Body of pancreas (tissue), 4 donors: ENCODE results near the gene ERCC4. TPM values are rescaled to one million over a fixed set of nuclear protein-coding genes. Genes with fewer than 3 reads are reported as not detected.

Experiments used
- ATAC-seq: fragments of 150-250 bp; one replicate; pipeline ENCODE4 v1.9.1; 2016
- DNase-seq, 4 donors: peaks; one replicate each; pipeline ENCODE4 v3.0.0-alpha.2; 2019
- H3K27ac ChIP-seq, 4 donors: fragments of 200-600 bp; sonication (generic); 1 replicate in 3 of 4; 2 replicates in 1 of 4; pipeline versions ENCODE4 v1.5.1 to v1.6.1; 2016 to 2019; ENCODE audit warnings: mild to moderate bottlenecking in 1 of 4, mixed read lengths in 1 of 4, moderate library complexity in 1 of 4
- H3K27me3 ChIP-seq, 2 donors: fragments of 200-600 bp; sonication (generic); one replicate each; pipeline ENCODE4 v1.6.0; 2016; ENCODE audit warnings: mild to moderate bottlenecking in 1 of 2
- H3K36me3 ChIP-seq, 2 donors: fragments of 200-600 bp; sonication (generic); replicated peaks in 1 of 2; 2 replicates each; pipeline ENCODE4 v1.5.1; 2016; ENCODE audit warnings: low read depth in 2 of 2; ENCODE audit not compliant: insufficient read depth in 1 of 2
- H3K4me1 ChIP-seq: fragments of 200-600 bp; sonication (generic); one replicate; pipeline ENCODE4 v1.6.0; 2016
- H3K4me3 ChIP-seq, 2 donors: fragments of 200-600 bp; sonication (generic); 1 replicate in 1 of 2; 2 replicates in 1 of 2; pipeline ENCODE4 v1.5.1; 2016 to 2019
- H3K9me3 ChIP-seq, 3 donors: fragments of 200-600 bp; sonication (generic); 1 replicate in 2 of 3; 2 replicates in 1 of 3; pipeline ENCODE4 v1.5.1; 2016
- POLR2A ChIP-seq, 3 donors: fragments of 450-650 bp; IDR thresholded peaks; one replicate each; pipeline ENCODE4 v1.6.1; 2016; ENCODE audit warnings: antibody characterized with exemption in 3 of 3, mild to moderate bottlenecking in 2 of 3
- WGBS, 2 donors: methylation state at CpG; one replicate each; pipeline ENCODE4 v1.1.5; 2017; 5-methylcytosine and 5-hydroxymethylcytosine counted together
- intact Hi-C: fragments of 100-400 bp; cut with DNase I; formaldehyde crosslinking; loops from one replicate; pipeline ENCODE4 v1.15.1; 2023
- total RNA-seq, 2 donors: library from RNA; depleted of rRNA; stranded (reverse); fragments of >200 nt; gene quantifications; one replicate each; pipeline ENCODE4 v1.1.0, GENCODE V29; 2016
- TF ChIP-seq, protein P1 (sequence below), 7 experiments: fragments of 450-650 bp in 4 of 7; fragments of 200-600 bp in 3 of 7; sonication (generic) in 3 of 7; IDR thresholded peaks; one replicate each; pipeline ENCODE4 v1.5.1; 2016 to 2019; ENCODE audit warnings: antibody characterized with exemption in 7 of 7

Gene ERCC4
- total RNA-seq, 2 donors from 2014 or later, result 9.2 to 9.9 TPM

DNA sequence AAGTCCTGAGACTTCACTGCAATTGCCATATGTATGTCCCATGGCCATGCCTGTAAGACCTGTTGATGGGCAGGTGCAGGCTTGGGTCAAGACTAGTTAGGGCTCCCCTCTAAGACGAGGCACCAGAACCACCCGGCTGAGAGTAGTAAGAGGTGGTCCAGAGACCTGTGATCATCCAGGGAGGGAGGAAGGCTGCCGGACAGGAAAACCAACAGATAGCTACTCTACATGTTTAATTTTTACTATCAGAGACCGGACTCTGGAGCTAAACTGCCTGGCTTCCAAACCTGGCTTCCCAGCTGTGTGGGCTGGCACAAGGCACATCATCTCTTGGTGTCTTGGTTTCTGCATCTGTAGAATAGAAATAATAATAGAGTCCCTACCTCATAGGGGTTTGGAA is 73.0 kb downstream of the ERCC4 start:
- intact Hi-C loops, result no loop called here
- Histone ChIP-seq H3K27me3 (no peaks in the 10 kb centered on the region), H3K27ac (no peak overlapping the region), H3K9me3 (no peaks in the 10 kb centered on the region), H3K4me3 (no peak overlapping the region), H3K36me3 (no peaks in the 10 kb centered on the region), H3K4me1 (peaks cover 3% of the 10 kb centered on the region)
- WGBS, 2 donors, result 78 to 82% methylated on average over 4 of the region's 4 CpGs
- DNase-seq, result no peak
- TF ChIP-seq POLR2A (IDR thresholded peaks at IDR 0.05), result no peak
- no peak for ATAC-seq

DNA sequence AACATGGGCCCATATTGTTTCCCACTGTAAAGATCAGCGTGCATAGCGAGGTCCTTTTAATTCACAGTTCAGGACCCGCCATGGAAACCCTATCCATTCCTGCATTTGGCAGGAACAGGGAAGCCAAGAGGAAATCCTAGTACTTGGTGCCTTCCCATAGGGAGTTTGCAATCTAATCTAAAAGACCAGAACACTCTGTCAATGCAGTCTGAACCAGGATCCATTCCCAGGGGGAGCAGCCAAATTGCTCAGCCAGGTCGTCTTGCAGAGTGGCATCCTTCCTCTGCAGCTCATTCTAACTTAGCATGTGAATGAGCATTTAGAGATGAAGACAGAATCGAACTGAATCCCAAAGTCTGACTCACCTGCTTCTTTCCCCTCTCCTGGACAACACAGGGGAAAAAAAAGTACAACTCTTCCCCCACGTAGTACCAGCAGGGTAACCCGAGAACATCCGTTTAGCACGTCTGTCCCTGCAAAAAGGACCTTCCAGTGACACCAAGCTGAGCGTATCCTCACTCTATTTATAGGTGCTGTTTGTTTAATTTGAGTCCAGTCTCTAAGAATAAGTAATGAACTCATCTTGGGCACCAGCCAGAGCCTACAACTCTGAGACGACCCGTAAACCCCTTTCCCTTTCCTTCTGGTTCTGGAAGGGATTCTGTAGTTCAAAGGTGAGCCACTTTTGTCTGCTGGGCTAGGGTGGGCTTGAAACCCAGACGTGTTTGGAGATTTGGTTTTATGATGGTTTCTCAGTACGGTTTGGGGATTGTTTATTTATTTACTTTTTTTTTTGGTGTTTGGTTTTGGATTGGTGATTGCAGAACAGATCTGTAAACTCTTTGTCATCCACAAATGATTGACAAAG is 74.5 kb downstream of the ERCC4 start:
- H3K36me3 ChIP-seq, result no peaks in the 10 kb centered on the region
- peak; percentile 33 for ATAC-seq
- 48 to 52% methylated on average over 14 of the region's 14 CpGs for WGBS, 2 donors
- no peaks in the 10 kb centered on the region for H3K27me3 ChIP-seq
- H3K4me3 ChIP-seq, result no peak overlapping the region
- DNase-seq, result peak in 1 of 4 donors; percentile 15
- no peaks in the 10 kb centered on the region for H3K9me3 ChIP-seq
- TF ChIP-seq POLR2A (IDR thresholded peaks at IDR 0.05), result no peak
- TF ChIP-seq, protein P1, sequence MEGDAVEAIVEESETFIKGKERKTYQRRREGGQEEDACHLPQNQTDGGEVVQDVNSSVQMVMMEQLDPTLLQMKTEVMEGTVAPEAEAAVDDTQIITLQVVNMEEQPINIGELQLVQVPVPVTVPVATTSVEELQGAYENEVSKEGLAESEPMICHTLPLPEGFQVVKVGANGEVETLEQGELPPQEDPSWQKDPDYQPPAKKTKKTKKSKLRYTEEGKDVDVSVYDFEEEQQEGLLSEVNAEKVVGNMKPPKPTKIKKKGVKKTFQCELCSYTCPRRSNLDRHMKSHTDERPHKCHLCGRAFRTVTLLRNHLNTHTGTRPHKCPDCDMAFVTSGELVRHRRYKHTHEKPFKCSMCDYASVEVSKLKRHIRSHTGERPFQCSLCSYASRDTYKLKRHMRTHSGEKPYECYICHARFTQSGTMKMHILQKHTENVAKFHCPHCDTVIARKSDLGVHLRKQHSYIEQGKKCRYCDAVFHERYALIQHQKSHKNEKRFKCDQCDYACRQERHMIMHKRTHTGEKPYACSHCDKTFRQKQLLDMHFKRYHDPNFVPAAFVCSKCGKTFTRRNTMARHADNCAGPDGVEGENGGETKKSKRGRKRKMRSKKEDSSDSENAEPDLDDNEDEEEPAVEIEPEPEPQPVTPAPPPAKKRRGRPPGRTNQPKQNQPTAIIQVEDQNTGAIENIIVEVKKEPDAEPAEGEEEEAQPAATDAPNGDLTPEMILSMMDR (IDR thresholded peaks at IDR 0.05), result no peak
- H3K4me1 ChIP-seq, result peaks cover 8% of the 10 kb centered on the region
- intact Hi-C loops, result no loop called here
- no peak overlapping the region for H3K27ac ChIP-seq

- 69 to 83% methylated on average over 1 of the region's 1 CpG for WGBS, 2 donors
These were observed 75.2 kb downstream of the ERCC4 start for GRCh38 chr16:13995194-13995593.

DNA sequence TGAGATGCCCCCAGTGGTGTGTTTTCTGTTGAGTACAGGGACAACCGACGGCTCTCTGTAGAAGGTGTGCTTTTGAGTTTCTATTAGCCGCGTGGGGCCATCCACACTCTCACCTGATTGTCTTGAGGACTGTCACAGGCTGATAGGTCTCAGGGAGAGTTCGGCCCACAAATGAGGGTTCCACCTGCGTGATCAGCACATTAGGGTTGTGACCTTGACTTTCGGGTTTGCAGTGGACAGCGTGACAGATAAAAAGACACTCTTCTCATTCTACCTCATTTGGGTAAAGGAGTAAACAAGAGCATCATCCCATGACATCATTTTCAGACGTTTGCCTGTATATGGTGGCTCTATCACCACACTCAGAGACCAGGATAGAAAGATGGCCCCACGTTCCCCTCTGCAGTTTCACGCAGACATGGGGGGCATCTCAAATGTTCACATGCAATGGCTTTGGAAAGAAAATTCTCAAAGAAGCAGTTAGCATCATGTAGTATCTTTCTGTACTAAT is 76.9 kb downstream of the ERCC4 start:
- Histone ChIP-seq H3K4me1 (peaks cover 8% of the 10 kb centered on the region), H3K27ac (no peak overlapping the region), H3K36me3 (no peaks in the 10 kb centered on the region), H3K27me3 (no peaks in the 10 kb centered on the region), H3K9me3 (no peaks in the 10 kb centered on the region), H3K4me3 (no peak overlapping the region)
- WGBS, 2 donors, result 76% methylated on average over 10 to 11 of the region's 11 CpGs
- ATAC-seq (no peak), DNase-seq (no peak)
- intact Hi-C loops, result no loop called here
- TF ChIP-seq, protein P1 (IDR thresholded peaks at IDR 0.05), result no peak
- no peak for TF ChIP-seq POLR2A (IDR thresholded peaks at IDR 0.05)

More at GRCh38 chr16:13995194-13995593, 75.2 kb downstream of the ERCC4 start:
- ATAC-seq (no peak), DNase-seq (no peak)
- H3K36me3 ChIP-seq, result no peaks in the 10 kb centered on the region
- no peak overlapping the region for H3K27ac ChIP-seq
- intact Hi-C loops, result no loop called here
- no peak overlapping the region for H3K4me3 ChIP-seq
- TF ChIP-seq, protein P1 (IDR thresholded peaks at IDR 0.05), result no peak
- no peak for TF ChIP-seq POLR2A (IDR thresholded peaks at IDR 0.05)
- no peaks in the 10 kb centered on the region for H3K27me3 ChIP-seq
- no peaks in the 10 kb centered on the region for H3K9me3 ChIP-seq
- peaks cover 8% of the 10 kb centered on the region for H3K4me1 ChIP-seq

GRCh38 chr16:13997526-13997925 is 77.6 kb downstream of the ERCC4 start:
- DNase-seq, result no peak
- H3K27me3 ChIP-seq, result no peaks in the 10 kb centered on the region
- peaks cover 8% of the 10 kb centered on the region for H3K4me1 ChIP-seq
- no peak for ATAC-seq
- no peaks in the 10 kb centered on the region for H3K36me3 ChIP-seq
- H3K27ac ChIP-seq, result peak overlapping the region in 1 of 4 donors; percentile 18
- intact Hi-C loops, result no loop called here
- 85 to 86% methylated on average over 4 of the region's 4 CpGs for WGBS, 2 donors
- H3K4me3 ChIP-seq, result no peak overlapping the region
- H3K9me3 ChIP-seq, result no peaks in the 10 kb centered on the region
- no peak for TF ChIP-seq POLR2A (IDR thresholded peaks at IDR 0.05)
- TF ChIP-seq, protein P1 (IDR thresholded peaks at IDR 0.05), result no peak
